Left renal pelvis (tissue), 4 donors: ENCODE data around the gene EMP2. TPM values are rescaled to one million over a fixed set of nuclear protein-coding genes. Genes with fewer than 3 reads are reported as not detected.
A peak's percentile ranks its signal among the peaks of the same experiment; 100 is the strongest.
"Not testable (repeated sequence)": the region's sequence is repeated elsewhere in the genome, so short reads cannot be mapped to it uniquely, and the experiment has no call there.

Source experiments
- DNase-seq, 4 donors: peaks; one replicate each; pipeline ENCODE4 v3.0.0-alpha.2; 2013; ENCODE audit warnings: low read depth in 4 of 4, low spot score in 3 of 4
- polyA plus RNA-seq, 4 donors: library from polyadenylated mRNA; unstranded; fragments of 120-200 nt; gene quantifications; one replicate each; pipeline ENCODE4 v1.2.1, GENCODE V29; 2013; ENCODE audit not compliant: insufficient read length in 4 of 4

The EMP2 gene, protein sequence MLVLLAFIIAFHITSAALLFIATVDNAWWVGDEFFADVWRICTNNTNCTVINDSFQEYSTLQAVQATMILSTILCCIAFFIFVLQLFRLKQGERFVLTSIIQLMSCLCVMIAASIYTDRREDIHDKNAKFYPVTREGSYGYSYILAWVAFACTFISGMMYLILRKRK
- polyA plus RNA-seq: 10 to 100 TPM; 25.0 to 32.6 (median 29.5) TPM

DNA sequence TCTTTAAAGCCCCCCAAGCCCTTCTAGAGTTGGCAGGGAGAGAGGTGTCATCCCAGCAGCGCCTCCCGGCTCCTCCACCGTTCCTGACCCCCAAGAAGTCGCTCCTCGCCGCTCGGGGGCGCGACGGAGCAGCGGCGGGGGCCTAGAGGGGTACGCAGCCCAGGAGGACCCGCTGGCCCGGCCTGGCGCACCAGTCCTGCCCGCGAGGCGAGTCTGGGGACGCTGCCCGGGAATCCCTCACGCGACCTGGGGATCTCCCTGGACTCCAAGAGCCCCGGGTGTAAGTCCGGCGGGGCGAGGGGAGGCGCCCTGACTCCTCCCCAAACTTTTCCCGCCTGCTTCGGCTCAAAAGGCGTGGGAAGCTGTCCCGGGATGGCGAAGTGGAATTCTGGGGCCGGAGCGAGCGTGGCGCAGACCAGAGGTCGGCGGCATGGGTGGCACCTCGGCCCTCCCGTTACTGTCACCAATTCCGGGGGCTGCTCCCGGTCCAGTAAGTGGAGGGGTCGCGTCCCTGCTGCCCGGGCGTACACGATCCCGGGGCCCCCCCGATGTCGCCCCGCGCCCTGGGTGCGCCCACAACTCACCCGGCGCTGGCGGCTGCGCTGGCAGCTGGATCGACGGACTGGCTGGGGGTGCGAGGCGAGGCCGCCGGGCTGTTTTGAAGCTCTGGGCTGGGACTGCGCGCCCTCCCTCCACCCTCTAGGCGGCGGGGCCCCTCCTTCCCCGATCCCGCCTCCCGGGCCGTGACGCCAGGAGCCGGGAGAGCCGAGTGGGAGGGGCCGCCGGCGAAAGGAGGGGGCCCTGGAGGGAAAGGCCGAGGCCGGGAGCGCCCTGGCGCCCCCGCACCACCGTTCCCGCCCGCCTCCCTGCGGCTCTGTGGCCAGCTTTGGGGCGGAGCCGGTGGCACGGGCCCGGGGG, at the start of gene EMP2:
Gene EMP2 (minus strand): TSS at position 634 of the 918 bp plus-strand sequence. CDS start 32,981 bp downstream, outside the sequence.
- peak in 2 of 4 donors; percentile 61 to 65 for DNase-seq

DNA sequence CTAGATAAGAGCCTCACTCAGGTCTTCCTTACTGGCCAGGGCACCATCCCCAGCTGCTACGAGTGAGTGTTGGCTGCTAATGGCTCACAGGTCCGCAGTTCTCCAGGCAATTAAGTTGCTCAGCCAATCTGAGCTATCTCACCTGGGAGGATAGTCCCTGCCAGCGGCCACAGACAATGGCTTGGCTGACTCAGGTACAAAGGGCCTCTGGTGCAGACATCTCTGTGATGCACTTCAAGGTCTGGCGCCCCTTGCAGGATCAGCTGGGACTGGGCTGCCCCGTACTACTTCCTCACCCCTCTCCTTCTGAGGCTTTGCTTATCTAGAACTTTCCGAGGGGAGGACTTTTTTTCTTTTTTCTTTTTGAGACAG, 49.2 kb upstream of the EMP2 start:
- no peak for DNase-seq

DNA sequence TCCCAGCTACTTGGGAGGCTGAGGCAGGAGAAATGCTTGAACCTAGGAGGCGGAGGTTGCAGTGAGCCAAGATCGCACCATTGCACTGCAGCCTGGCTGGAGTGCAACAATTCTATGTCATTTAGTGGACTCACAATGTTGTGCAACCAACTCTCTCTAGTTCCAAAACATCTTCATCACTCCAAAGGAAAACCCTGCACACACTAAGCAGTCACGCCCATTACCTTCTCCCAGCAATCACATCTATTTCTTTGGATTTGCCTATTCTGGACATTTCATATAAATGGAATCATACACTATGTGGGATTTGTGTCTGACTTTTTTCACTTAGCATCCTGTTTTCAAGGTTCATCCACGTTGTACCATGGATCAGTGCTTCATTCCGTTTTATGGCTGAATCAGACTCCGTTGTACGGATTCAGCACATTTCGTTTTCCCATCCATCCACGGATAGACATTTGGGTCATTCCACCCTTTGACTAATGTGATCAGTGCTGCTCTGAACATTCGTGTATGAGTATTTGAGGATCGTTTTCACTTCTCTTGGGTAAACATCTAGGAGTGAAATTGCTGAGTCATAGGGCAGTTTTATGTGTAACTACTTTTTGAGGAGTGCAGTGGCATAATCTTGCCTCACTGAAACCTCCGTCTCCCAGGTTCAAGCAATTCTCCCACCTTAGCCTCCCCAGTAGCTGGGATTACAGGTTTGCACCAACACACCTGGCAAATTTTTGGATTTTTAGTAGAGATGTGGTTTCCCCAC, 45.4 kb upstream of the EMP2 start:
- DNase-seq: no peak

DNA sequence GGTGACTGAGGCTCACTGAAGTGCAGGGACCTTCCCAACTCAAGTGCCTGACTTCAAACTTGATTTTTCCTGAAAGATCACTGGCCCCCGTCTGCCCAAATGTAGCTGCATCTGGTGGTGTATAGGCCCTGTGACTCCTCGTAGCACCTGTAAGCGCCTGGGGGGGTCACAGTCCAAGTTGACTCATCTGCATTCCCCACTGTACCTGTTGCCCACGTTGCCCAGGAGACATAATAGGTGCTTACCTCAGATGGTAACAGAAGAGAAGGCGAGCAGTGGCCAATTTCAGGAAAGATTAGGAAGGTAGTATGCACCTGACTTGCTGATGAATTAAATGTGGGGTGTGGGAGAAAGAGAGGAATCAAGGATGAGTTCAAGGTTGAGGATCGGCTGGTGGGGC, 44.1 kb upstream of the EMP2 start:
- DNase-seq: no peak

DNA sequence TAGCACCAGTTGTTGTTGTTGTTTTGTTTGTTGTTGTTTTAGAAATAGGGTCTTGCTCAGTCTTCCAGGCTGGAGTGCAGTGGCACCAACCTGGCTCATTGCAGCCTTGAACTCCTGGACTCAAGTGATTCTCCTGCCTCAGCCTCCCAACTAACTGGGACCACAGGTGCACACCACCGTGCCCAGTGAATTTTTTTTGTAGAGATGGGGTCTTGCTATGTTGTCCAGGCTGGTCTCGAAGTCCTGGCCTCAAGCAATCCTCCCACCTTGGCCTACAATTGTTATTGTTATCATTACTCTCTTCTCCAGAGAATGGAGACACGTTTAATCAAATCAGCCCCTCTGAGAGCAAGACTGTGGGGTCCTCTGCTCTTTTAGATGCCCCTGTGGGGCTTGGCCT, 42.7 kb upstream of the EMP2 start:
- DNase-seq: no peak

DNA sequence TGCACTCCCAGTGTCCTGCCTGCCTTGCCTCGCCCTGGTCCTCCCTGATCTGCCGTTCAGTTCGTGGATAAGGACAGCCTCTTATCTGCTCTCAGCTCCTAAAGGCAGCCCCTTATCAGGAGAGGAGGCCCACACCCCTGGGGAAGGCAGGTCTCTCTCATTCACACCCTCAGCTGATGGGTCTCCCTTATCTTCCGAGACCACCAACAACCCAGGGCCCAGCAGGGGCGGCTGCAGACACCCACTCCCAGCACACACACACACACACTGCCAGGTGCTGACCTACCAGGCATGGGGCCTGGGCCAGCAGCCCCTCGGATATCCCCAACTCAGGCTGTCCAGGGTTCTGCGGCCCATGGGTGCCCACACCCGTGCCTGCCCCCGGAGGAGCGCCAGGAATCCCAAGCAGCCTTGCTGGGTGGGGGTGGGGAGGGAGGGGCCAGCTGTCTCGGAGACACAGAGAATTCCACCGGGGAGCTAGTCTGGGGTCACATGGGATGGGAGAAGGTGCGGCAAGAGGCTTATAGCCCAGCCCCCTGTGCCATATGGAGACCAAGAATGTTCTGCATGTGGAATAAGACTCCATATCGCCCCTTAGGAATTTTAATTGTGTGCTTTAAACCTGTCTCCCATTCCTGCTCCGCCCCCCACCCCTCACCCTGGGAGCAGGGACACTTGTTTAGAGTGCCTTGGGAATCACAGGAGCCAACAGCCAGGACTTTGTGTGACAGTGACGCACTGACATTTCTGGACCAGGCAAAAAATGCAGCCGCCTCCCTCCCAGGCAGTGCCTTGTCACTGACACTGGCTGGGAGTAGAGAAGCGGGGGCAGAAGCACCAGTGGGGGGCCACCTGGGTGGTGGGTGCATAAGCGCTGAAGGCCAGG, 41.9 kb upstream of the EMP2 start:
- DNase-seq: no peak

DNA sequence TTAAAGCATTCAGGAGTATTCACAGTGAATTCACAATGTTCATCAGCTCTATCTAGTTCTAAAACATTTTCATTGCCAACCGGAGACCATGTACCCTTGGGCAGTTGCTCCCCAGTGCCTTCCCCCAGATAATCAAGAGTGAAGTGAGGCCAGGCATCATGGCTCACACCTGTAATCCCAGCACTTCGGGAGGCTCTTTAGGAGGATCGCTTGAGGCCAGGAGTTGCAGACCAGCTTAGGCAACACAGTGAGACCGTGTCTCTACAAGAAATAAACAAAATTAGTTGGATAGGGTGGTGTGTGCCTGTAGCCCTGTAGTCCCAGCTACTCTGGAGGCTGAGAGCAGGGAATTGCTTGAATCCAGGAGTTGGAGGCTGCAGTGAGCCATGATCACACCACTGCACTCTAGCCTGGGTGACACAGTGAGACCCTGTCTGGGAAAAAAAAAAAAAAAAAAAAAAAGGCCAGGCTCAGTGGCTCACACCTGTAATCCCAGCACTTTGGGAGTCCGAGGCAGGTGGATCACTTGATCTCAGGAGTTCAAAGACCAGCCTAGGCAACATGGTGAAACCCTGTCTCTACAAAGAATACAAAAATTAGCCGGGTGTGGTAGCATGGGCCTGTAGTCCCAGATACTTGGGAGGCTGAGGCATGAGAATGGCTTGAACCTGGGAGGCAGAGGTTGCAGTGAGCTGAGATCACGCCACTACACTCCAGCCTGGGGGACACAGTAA, 41.0 kb upstream of the EMP2 start:
- not testable (repeated sequence) for DNase-seq

DNA sequence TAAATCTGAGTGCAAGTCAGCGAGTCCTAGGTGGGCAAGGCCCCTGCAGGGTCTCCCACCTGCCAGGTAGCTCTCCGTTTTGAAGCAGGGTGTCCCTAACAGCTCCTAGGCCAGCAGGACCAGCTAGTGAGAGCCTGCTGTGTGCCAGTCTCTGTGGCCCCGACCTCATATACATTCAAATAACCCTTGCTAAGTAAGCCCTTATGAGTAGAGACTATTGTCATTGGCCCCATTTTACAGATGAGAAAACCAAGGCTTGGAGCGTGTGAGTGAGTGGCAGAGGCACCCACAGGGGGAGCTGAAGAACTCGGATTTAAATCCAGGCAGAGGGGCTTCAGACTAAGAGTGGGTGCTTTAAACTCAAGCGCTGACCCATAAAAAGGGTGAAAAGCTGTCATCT, 39.7 kb upstream of the EMP2 start:
- no peak for DNase-seq

DNA sequence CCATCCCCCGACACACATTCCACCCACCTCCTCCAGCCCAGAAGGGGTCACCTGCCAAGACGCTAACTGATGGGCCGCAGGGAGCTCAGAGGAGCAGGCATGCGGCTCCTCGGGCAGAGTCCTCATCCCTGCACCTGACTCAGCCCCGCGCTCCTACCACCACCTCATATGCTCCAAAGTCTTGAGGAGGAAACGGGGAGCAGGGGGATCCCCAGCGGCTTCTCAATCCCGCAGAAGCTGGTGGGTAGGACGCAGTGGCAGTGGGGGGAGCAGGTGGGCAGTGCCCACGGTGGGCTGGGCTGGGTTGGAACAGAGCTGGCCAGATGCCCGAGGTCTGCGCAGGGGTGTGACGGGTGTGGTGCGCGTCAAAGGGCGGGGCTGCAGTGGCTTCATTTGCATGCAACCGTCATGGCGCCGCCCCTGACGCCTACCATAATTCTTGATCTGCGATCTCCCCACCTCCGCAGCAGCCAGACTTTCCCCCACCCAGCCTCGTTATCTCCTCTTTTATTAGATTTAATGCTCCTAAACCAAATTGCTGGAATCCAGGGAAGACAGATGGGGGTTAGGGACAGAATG, 39.0 kb upstream of the EMP2 start:
- DNase-seq: no peak

DNA sequence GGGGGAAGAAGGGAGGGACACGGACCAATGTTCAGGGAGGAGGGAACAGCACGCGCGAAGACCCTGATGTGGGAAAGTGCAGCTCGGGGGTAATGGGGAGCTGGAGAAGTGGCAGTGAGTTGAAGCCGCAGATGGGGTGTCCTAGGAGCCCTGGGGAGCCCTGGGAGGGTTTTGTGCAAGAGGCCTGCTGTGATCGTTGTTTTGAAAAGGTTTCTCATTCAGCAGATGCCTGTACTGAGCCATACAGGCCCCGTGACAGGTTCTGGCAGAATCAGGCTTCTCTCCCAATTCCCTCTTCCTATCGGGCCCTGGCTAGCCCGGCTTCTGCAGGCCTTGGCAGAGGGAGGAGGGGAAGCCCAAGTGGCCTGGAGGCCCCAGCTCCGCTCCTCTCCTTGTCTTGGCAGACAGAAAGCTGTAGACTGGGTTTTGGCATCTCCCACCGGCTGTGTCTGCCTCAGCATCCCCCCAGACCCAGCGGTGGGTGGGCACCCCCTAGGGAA, 38.4 kb upstream of the EMP2 start:
- DNase-seq: no peak

DNA sequence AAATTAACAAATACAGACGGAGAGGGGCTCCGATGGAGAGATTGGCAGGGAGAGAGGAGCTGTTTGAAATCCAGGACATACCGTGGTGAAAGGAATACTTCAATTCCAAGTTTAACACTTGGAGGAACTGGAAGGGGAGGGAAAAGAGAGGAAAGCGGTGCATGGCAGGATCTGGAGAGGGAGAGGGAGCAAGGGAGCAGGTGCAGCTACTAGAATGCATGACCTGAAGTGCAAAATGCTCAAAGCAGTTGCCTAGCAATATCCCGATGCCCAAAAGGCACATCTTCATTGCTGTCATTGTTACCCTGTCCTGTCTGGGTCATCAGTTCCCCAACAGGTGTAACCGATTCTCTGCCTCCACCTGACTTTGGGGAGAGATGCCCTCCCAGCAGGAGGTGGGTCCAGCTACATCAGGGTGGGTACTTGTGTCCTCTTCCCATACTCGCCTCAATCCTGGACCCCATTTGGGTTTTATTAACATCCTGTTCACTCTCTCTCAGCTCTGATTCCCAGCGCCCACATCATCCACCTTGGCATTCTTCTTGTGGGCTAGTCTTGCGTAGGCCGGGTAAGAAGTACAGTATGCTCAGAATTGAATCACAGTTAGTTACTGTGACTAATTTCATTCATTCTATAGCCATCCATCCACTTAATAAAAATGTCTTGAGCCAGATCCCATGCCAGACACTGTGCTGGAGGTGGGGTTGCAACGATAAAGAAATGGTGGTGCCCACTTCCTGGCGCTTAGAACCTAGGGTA, 37.4 kb upstream of the EMP2 start:
- DNase-seq: no peak

DNA sequence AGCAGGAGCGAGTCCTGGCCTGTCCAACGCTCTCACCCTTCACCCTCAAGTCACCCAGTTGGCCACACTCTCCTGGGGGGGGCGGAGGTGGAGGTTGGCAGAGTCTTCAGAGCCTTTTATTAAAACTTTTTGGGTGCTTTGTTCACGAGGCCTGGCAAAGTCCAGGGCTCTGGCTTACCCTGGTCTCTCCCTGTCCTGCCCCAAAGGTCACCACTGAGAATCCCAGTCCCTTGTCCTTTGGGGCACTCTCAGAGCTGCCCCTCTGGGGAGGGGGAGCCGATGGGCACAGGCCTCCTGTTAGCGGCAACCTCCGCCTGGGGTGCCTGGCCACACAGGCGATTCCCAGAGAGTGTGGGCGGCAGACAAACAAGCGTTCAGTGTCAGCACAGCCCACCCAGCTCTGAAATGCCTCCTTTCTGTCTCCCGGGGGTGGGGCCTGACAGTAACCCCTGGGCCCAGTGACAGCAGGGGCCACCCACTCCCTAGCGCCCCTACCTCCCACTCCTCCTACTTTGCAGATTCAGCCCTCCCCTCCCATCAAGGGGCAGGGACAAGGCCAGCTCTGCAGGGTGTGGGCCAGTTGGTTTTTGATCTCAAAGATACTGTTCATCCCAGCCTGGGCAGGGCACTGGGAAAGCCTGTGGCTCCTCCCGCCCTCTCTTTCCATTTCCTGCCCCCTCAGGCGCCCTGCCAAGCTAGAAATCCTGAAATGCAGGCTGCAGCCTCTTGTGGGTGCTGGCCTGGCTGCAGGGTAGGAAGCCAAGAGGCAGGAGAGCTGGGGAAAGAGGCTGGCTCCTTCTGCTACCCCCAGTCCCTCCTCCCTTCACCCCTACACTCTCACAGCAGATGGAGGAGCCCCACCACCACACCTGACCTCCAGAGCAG, 36.6 kb upstream of the EMP2 start:
- DNase-seq: no peak

DNA sequence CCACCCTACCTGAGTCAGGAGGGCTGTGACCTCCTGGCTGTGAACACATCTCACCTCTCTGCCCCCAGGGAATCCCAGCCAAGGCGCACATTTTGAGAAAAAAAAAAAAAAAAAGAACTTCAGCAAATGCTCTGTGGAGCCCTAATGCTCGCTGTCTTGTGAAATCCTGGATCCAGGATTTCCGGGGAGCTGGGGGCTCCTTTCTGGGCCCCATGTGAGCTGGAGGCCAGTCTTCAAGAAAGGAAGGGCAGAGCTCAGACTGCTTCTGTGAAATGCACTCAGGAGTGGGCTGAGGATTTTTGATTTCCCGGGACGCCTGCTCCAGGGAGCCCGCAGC, 36.0 kb upstream of the EMP2 start:
- no peak for DNase-seq

DNA sequence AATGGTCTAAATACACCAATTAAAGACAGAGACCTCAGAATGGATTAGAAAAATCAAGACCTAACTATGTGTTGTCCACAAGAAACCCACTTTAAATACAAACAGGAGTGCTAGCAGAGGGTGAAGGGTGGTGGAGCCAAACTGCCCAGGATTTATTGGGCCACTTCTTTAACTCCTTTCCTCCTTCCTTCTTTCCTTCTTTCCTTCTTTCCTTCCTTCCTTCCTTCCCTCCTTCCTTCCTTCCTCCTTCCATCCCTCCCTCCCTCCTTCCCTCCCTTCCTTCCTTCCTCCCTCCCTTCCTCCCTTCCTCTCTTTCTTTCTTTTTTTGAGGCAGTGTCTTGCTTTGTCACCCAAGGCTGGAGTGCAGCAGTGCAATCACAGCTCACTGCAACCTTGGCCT, 34.3 kb upstream of the EMP2 start:
- DNase-seq: no peak

DNA sequence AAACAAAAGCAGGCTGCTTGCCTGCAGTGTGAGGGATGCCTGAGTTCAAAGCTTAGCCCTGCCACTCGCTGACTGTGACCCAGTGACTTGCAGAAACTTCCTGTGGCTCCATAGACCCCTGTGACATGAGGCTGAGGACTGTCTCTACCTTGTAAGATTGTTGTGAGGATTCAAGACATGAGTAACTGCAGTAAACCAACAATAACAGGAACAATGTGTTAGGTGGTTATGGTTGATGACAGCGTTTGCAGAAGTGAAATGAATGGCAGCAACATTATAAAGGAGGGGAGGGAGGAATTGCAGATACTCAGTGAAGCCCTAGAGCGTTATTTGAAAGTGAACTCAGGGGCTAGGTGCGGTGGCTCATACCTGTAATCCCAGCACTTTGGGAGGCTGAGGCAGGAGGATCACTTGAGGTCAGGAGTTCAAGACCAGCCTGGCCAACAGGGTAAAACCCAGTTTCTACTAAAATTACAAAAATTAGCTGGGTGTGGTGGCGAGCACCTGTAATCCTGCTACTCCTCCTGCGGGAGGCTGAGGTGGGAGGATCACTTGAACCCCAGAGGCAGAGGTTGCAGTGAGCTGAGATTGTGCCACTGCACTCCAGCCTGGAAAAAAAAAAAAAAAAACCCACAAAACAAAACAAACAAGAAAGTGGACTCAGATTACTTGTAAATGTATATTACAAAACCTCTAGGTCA, 33.5 kb upstream of the EMP2 start:
- DNase-seq: no peak

DNA sequence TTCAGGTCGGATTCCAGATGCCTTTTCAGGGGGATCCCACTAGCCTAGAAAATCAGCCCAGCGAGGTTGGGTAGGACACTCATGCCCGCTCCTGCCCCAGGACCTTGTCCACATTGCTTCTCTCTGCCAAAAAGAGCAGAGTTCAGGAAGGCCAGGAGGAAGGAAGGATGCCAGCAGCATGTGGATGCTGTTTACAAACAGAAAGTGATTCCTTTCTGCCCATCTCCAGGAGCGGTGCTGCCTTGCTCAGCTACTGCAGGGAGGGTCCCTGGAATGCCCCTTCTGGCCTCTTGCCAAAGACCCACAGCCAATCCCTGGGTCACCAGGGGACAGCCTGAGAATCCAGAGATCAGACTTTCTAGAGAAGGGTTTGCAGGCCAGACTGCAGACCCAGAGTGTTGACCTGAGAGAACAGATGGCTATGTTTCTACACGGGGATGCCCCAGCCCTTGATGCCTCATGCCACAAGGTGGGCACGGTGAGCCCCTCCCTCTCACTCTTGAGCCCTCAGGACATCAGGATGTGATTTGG, 32.3 kb upstream of the EMP2 start:
- no peak for DNase-seq

DNA sequence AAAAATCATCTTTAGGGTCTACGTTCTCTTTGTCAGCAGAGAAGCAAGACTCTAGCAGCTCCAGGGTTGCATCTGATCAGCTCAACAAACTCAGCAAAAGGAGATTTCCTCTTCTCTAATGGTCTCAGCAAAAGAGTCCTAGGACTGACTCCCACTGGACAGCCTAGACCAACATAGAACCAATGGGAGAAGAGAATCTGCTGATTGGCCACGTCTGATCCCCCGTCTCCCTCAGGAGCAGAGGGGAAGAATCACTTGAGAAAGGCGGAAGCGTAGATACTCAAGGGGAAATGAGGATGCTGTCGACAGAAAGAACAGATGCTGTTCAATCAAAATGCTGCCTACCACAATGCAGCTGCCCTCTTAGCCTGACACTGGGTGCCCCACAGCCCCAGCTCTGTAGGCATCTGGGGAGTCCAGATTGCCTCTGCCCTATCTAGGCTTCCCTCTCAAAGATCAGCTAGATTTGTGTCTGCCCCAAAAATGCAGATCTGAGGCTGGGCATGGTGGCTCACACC, 31.5 kb upstream of the EMP2 start:
- no peak for DNase-seq
